ENCODE data around the gene OR6B2.

Gene OR6B2

DNA sequence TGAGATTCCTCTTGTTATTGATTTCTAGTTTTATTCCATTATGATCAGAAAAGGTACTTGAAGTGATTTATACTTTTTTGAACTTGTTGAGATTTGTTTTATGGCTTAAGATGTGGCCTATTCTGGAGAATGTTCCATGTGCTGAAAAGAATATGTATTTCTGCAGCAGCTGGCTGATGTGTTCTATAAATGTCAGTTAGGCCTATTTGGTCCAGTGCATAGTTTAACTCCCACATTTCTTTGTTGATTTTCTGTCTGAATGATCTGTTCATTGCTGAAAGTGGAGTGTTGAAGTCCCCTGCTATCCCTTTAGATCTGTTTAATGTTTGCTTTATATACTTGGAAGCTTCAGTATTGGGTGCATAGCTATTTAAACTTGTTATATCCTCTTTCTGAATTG lies 7.1 kb upstream of the OR6B2 start:
- no peak for DNase-seq

DNA sequence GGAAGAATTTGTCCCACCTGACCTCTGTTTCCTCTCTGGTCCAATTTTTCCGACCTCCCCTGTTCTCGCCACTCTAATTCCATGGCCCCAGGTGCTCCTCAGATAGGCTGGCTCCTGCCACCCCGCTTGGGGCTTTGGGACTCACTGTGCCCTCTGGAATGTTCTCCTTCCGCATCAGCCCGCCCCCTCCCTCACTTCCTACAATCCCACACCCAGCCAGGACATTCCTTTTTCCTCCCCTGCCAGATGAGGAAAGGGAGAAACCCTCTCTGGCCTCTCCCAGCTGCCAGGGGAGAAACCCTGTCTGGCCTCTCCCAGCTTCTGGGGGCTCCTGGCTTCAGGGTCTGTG lies 3.1 kb upstream of the OR6B2 start:
- DNase-seq: no peak

DNA sequence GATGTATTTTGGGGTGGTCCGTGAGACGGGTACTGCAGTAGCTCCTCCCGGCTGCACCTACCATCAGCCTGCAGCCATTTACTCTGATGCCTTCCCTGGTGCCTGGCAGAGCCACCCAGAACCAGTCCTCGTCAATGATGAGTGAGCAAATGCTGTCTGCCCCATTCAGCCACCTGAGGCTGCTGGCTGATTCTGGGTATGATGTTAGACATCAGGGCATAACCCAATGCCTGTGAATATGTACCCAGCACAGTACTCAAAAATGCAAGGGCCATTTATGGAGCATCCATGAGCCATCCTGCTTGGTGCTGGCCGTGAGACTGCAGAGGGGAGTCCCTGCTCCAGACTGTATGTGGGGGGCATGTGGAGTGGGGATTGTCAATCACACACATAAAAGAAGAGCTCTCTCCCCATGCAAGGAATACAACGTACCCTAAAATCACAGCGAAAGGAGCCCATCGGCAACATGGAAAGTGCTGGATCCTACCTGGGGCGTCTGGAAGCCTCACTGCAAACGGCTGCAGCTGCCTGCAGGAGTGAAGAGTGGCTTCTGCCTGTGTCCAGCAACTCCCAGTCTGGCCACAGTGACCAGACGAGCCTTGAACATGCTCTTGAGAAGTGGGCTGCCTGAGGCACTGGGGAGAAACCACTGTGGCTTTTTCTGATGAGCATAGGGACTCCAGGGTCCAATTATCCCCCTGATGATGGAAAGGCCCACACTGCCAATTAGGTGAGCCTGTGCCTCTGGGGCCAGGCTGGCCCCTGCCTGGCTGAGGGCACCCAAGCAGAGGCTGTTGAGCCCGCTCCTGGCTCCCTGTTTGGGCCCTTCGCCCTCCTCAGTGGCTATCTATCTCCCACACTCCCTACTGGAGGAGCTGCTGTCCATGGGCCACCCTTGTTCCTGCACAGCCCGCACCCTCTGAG lies 2.4 kb upstream of the OR6B2 start:
- no peak for DNase-seq

DNA sequence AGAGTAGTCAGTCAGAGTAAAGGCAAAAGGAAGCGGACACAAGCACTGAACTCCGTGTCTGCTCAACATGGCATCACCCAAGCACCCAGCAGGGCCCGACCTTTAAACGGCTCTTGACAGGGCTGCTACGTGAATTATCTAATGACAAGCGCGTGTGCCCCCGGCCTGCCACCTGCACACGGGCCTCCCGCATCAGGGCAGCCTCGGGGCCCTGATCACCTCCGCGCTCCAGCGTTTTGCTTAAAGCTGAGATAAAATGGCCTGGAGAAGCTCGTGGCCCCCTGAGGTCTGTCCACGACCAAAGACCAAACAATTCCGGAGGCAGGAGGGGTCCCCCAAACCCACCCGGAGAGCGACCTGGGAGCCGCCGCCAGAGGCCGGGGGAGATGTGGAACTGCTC lies 5.5 kb downstream of the OR6B2 start:
- DNase-seq: no peak

DNA sequence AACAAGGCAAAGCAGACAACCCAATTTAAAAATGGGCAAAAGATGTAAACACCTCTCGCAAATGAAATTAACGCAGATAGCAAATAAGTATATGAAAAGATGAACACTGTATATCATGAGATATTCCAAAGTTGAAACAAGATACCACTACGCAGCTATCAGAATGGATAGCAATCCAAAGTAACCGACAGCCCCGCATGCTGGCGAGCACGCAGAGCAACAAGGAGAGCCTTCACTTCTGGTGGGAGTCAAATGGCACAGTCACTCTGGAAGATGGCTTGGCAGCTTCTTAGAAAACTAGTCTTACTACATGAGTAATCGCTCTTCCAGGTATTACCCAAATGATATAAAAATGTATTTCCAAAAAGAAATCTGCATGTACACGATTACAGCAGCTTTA lies 6.4 kb downstream of the OR6B2 start:
- DNase-seq: no peak

DNA sequence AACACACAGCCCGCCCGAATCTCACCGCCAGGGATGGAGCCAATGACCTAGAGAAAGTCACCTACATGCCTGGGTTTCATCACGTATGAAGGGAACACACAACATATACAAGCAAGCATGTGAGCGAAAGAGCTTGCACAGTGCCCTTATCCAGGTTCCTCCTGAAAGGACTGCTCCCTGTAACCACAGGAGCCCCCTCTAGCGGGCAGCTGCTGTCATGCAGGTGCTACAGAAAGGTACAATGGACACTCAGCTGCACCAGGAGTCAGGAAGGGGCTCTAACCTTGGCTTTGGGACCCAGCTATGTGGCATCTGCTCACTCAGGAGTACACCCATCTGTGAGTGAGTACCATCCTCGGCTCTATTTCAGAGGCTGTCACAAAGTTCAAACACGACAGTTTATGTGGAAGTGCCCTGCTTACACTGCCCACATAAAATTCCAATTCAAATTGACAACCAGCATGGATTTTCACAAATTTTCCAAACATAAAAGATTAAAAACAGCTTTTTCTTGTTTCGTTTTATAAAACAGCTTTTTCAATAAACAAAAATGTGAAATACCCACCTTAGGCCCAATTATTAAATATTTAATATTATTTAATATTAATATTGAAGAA lies 8.6 kb downstream of the OR6B2 start:
- peak; percentile 29 for DNase-seq

DNA sequence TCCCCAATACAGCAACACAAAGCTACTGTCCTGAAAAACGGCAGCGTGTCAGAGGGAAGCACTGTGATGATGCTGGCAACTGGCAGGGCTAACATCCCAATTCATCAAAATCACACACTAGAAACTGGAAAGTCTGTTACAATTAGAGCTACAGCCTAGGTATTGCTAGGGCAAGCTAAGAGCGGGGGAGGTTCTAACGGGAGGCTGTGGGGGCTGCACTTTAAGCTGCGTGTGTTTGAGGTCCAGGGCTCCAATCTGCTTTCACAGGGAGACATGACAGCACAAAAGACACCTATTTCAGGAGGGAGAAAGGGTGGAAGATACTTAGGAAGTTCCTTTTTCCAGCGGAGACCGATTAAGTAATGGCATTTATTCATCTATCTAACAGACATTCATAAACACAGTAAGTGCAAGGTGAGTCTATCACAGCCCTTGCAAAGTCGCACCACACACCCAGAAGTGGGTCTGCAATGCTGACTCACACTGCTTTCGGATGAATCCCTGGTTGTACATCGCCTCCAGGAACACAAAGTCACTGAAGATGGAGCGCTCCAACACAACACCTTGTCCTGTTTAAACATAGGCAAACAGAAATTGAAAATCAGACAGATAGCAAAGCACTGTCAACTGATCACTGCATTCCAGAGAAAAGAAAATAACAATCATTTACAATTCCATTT lies 12.0 kb downstream of the OR6B2 start:
- DNase-seq: no peak

DNA sequence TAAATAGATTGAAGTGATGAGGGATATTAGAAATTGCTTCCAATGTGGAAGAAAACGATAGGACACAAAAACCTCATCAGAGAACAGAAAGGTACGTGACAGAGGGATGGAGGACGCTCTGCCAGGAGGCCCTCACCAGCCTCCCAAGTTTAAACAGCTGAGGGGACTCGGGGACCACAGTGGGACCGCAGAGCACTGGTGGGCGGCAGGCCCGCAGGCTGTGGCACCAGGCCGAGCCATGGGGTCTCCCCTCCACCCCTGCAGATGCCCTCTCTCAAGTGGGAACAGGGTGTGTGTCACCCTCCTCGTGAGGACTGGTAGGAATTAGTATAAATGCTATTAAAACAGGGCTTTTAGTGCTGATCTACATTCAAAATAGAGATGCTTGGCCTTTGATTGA lies 15.9 kb downstream of the OR6B2 start:
- no peak for DNase-seq

DNA sequence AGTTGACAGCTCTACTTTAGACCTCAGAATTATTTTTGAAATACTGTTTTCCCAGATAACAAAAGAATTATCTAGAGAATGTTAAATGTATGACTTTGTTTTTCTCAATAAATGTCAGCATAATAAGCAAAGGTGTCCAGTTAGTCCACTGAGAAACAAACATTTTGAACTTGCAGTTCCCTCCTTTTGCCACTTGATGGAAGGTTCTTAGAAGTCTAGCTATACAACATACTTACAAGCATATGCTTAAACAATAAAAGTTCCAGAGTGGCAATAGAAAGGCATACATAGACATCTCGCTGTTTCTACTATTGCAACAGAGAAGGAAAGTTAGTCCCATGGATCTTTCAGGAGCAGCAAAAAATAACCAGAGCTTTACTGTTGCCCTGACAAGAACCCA lies 16.9 kb downstream of the OR6B2 start:
- no peak for DNase-seq

DNA sequence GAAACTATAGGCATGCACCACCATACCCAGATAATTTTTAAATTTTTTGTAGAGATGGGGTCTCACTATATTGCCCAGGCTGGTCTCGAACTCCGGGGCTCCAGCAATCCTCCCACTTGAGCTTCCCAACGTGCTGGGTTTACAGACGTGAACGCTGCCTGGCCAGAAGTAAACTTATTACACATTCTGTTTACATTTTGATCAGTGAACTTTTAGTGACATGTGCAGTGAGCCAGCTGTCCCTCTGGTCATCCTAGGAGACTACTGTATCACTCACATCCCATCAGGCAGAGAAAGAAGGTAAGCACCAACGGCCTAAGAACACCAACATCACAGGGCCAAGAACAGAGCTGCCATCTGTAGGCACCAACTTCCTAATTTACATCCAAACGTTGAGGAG lies 27.2 kb downstream of the OR6B2 start:
- no peak for DNase-seq

DNA sequence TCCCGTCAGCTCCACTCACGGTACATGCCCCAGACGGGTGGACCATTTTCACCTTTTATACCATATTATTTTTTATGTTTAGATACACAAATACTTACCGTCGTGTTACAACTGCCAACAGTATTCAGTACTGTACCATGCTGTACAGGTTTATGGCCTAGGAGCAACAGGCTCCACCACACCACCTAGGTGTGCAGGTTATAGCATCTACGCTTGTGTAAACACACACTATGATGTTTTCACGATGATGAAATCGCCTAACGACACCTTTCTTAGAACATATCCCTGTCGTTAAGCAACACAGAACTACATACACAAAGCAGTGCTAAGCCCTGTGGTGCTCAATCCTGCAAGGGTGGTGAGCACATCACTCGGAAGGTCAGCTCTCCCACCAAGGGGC lies 29.6 kb downstream of the OR6B2 start:
- no peak for DNase-seq

DNA sequence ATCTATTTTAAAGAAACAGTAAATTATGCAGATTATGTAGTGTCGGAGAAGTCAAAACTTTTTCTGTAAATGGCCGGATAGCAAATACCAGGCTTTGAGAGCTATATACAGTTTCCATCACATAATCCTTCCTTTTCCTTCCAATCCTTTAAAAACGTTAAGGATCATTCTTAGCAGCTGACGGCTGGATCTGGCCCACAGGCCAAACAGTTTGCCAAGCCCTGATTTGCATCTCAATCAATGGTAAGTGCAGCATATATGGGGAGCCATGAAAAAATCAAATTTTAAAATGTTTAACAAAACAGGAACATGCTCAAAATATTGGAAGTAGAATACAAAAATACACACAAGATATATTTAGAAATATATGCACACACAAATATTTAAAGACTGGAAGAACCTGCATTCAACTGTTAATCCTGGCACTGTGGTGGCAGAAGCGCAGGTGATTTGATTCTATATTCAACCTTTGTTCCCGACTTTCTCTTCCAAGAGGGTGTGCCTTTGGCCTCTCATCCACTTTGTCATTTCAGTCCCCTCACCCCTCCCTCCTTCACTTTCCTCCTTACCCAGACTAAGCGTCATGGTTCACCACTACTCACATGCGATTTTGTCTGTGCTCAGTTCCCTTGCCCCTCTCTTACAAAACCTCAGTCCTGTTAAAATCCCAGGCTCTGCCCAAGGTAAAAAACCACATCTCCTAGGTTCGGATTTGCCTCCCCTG lies 32.4 kb downstream of the OR6B2 start:
- DNase-seq: no peak

DNA sequence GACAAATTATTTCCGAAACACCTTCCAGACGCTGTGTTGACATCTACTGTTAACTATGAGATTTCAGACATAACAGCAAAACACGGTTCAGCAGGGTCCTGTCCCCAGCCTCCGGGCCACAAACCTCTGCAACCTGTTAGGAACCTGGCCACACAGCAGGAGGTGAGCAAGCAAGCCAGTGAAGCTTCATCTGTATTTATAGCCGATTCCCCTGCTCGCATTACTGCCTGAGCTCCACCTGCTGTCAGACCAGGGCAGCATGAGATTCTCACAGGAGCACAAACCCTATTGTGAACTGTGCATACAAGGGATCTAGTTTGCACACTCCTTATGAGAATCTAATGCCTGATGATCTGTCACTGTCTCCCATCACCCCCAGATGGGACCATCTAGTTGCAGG lies 36.1 kb downstream of the OR6B2 start:
- DNase-seq: no peak

DNA sequence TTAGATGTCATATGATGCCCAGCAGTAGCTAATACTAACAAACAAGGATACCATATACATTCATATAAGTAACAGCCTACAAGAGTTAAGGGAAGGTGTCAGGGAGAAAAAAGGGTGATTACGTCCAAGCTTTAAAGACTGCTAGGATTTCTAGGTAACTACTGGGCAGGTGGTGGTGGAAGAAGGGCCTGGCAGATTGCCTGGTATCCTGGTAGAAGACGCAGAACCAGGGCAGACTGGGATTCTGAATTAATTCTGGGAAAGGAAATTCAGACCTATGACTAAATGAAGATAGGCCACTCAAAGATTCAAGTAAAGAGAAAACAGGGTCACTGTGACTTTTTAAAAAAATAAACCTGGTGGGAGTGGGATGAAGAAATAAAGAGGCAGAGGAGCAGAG lies 36.9 kb downstream of the OR6B2 start:
- no peak for DNase-seq

DNA sequence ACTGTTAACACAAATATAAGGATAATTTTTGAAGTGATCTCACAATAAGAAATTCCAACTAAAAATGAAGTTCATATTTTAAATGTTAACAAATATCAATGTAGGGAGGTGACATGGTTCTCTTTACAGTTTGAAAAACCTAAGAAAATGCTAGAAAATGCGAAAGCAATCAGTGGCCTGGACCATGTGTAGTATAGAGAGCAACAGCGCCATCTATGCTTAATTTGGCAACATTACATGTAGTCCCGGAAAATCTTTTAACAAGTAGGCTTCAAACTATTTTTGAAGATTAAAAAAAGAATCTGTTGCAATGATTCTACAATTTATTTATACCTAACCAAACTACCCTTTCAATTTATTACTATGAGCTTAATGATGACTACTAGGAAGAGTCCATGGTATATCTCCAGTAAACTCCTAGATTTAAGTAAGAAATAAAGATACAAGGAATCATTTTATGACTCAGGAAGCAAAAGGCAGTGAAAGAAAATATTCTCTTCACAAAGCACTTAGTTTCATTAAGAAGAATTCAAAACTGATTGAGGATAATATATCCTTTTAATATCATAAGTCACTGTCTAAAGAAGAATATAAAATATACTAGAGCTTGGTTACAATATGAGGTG lies 38.4 kb downstream of the OR6B2 start:
- no peak for DNase-seq

DNA sequence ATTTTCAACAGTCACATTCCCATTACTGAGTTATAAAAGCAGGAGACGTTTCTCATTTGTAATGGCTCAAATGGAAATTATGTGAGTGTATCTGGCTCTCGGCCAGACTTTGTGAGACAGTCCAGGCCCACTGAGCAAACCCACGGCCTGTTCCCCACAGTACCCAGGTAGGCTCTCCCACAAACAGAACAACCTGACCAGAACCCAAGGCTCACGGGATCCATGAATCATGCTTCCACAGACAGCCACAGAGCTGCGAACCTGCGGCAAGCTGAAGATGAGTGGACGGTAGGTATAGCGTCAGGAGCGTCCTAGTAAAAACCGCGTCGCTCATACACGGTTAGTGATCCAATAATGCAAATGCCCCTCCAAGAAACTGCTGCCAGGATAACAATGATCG lies 39.3 kb downstream of the OR6B2 start:
- no peak for DNase-seq

DNA sequence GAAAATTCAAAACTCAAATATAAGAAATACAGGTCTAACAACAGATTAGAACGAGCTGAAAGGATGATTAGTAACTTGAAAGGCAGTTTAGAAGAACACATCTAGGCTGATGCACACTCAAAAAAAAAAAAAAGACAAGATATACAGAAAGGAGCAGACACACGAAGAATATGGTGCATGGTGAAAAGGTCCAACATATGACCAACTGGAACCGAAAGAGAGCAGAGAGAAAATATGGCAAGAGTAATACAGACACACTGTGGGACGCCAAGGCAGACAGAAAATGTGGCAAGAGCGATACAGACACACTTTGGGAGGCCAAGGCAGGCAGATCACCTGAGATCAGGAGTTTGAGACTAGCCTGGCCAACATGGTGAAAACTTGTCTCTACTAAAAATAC lies 44.9 kb downstream of the OR6B2 start:
- DNase-seq: no peak

DNA sequence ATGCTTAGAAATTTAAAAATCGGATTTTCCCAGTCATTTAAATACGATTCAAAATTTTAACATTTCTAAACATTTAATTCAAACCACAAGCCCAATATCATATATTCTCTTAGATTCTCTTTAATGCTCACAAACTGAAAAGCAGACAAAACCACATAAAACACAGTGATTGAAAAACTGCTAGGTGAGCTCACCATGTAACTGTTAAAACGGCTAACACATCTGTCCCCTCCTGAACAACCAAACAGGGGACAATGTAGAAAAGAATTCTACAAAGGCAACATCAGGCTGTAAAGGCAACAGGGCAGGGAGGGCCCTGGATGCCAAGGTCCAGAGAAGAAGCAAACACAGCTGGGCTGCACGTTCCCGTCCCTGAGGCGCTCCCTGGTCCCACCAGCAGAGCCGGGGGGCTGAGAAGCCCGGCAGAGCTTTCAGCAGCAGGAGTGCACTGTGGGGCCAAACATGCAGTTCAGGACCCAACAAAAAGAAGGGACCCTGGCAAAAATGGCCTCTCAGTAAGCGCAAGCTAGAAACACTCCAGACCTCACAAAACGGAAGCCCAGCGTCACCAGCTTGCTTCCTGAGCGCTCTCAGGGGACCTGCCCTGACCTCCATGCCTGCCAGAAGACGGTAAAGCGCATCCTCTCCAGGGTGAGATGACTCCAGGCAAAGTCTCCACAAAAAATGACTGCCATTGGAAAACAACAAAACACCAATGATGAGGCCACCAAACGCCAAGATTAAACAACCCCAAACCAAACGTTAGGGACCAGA lies 45.6 kb downstream of the OR6B2 start:
- no peak for DNase-seq

DNA sequence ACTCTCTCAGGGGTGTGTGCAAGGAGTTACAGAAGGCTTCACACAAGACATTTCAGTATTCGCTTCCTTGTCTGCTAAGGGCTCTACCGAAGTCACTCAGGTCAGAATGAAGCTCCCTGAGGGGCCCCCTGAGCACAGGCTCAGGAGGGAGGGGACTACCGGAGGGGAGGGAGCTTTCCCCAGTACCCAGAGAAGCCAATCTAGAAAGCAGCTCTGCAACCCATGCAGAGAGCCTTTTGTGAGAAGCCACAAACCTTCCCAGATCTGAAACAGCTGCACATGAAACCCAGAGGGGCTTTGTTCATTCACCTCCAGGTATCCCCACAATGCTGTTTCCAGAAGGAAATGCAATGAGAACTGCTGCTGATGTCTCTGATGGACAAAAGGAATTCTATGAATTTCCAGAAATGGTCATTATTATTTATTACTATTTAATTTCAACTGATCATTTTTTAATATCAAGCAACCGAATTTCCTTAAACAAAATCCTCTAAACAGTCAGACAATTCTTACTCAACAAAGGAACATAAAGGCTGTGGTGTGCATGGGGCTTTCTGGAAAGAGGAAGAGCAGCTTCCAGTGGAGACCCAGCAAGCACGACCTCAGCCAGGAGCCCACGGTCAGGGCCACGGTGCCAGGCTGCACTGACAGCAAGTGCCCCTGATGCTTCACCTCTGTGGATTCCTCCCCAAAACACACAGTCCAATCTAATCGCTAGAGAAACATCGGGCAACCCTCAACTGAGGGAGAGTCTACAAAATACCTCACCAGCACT lies 47.0 kb downstream of the OR6B2 start:
- DNase-seq: no peak
